ENCODE measurements around the gene PAXX.

PAXX gene

GRCh38 chr9:136953771-136954269 is 38.4 kb upstream of the PAXX start:
- DNase-seq = no peak

- DNase-seq = no peak
These were observed 37.7 kb upstream of the PAXX start for GRCh38 chr9:136954270-136955083.

GRCh38 chr9:136955202-136955942 is 36.9 kb upstream of the PAXX start:
- DNase-seq = no peak

- no peak for DNase-seq
These were observed 36.3 kb upstream of the PAXX start for GRCh38 chr9:136955943-136956335.

- DNase-seq = no peak
These were observed 35.6 kb upstream of the PAXX start for GRCh38 chr9:136956604-136957003.

GRCh38 chr9:136957461-136957860 is 34.8 kb upstream of the PAXX start:
- no peak for DNase-seq

- DNase-seq = no peak
These were observed 34.3 kb upstream of the PAXX start for GRCh38 chr9:136957901-136958300.

- DNase-seq = no peak
These were observed 33.7 kb upstream of the PAXX start for GRCh38 chr9:136958473-136958872.

- DNase-seq = no peak
These were observed 33.0 kb upstream of the PAXX start for GRCh38 chr9:136958898-136959850.

GRCh38 chr9:136960212-136960937 is 31.8 kb upstream of the PAXX start:
- DNase-seq = no peak

GRCh38 chr9:136960938-136961275 is 31.3 kb upstream of the PAXX start:
- DNase-seq = no peak

GRCh38 chr9:136961279-136962065 is 30.8 kb upstream of the PAXX start:
- no peak for DNase-seq

GRCh38 chr9:136962163-136962562 is 30.1 kb upstream of the PAXX start:
- peak; percentile 58 for DNase-seq

GRCh38 chr9:136962701-136963248 is 29.4 kb upstream of the PAXX start:
- no peak for DNase-seq

- DNase-seq = no peak
These were observed 28.9 kb upstream of the PAXX start for GRCh38 chr9:136963341-136963740.

- DNase-seq = no peak
These were observed 28.5 kb upstream of the PAXX start for GRCh38 chr9:136963751-136964150.

- DNase-seq = peak; percentile 77
These were observed 28.0 kb upstream of the PAXX start for GRCh38 chr9:136964171-136964689.

GRCh38 chr9:136964833-136965422 is 27.3 kb upstream of the PAXX start:
- DNase-seq = no peak

GRCh38 chr9:136965771-136966484 is 26.3 kb upstream of the PAXX start:
- DNase-seq = no peak

Data from hematopoietic multipotent progenitor cell treated with erythropoietin and hydrocortisone succinate and interleukin-3 and kit ligand, for 6 days (in vitro differentiated cells).